ENCODE results near the gene CCDC8. TPM values are rescaled to one million over a fixed set of nuclear protein-coding genes. Genes with fewer than 3 reads are reported as not detected.
A peak's percentile ranks its signal among the peaks of the same experiment; 100 is the strongest.

The CCDC8 gene
- polyA plus RNA-seq, 1 of the 3 experiments (the other 2 are of a cell fraction): 0.03 TPM

- H3K36me3 ChIP-seq (replicated peaks in 1 of 2; ENCODE audit: control insufficient read depth in 1 of 2, insufficient read depth in 2 of 2, low read length in 1 of 2): peaks cover 18% of the 10 kb centered on the region in 2 experiments
- no peaks in the 10 kb centered on the region for H3K27me3 ChIP-seq (ENCODE audit: insufficient read depth)
- no peaks in the 10 kb centered on the region for H3K9me3 ChIP-seq
- no peak for DNase-seq
- H3K4me2 ChIP-seq: 0 out of 2 replicates have a peak overlapping the region, but pooled peaks have one; percentile 24
- POLR2A ChIA-PET: no interaction called here
- H4K20me1 ChIP-seq (ENCODE audit: insufficient read depth): peaks cover 18% of the 10 kb centered on the region; the same call in 1 of the 2 replicates
- H3K27ac ChIP-seq (ENCODE audit: low read depth in 2 of 2, low read length in 1 of 2): peak overlapping the region in 1 of 2 experiments; percentile 35; a peak in 2 of 4 replicates
- H3K4me1 ChIP-seq (ENCODE audit: control insufficient read depth in 1 of 2, insufficient read depth in 2 of 2, low read depth in 1 of 2, low read length in 1 of 2): peaks cover 4 to 16% of the 10 kb centered on the region in 2 experiments; a peak in 2 of 4 replicates
- no peak overlapping the region for H3K9ac ChIP-seq
- CTCF ChIA-PET: interaction anchor here (1.0 kb wide), 1 partner anchor 15 kb away, joined by 3 read pairs; the partner anchor contains the start of gene PPP5C
- no peak overlapping the region for H3K4me3 ChIP-seq (ENCODE audit: low read depth in 2 of 2, low read length in 1 of 2)
- peaks cover 66% of the 10 kb centered on the region for H3K79me2 ChIP-seq (ENCODE audit: insufficient read depth)
- TF ChIP-seq TAF1 (IDR thresholded peaks at IDR 0.05; ENCODE audit: borderline replicate concordance, low read depth, low read length) (no peak), NRF1 (IDR thresholded peaks at IDR 0.05; ENCODE audit: low read depth, low read length) (no peak), TEAD4 (IDR thresholded peaks at IDR 0.05; ENCODE audit: borderline replicate concordance, insufficient read depth) (no peak), RAD21 (IDR thresholded peaks at IDR 0.05; ENCODE audit: low read length) (no peak), MEF2A (IDR thresholded peaks at IDR 0.05; ENCODE audit: borderline replicate concordance, low read depth) (no peak), TCF12 (IDR thresholded peaks at IDR 0.05) (no peak), SIN3A (IDR thresholded peaks at IDR 0.05; ENCODE audit: borderline replicate concordance, low read depth, low read length) (no peak), YY1 (IDR thresholded peaks at IDR 0.05; ENCODE audit: low read depth) (no peak), POLR2AphosphoS5 (IDR thresholded peaks at IDR 0.05; ENCODE audit: low read depth, low read length) (no peak), JUND (IDR thresholded peaks at IDR 0.05) (no peak), GABPA (IDR thresholded peaks at IDR 0.05; ENCODE audit: low read depth) (no peak), FOSL2 (IDR thresholded peaks at IDR 0.05; ENCODE audit: borderline replicate concordance, low read depth) (no peak), IRF3 (IDR thresholded peaks at IDR 0.05; ENCODE audit: low read depth, low read length) (no peak), RCOR1 (IDR thresholded peaks at IDR 0.05; ENCODE audit: low read length) (no peak), MXI1 (IDR thresholded peaks at IDR 0.05; ENCODE audit: low read depth, low read length) (no peak), RFX5 (IDR thresholded peaks at IDR 0.05; ENCODE audit: low read length) (no peak)
- TF ChIP-seq, protein P1, sequence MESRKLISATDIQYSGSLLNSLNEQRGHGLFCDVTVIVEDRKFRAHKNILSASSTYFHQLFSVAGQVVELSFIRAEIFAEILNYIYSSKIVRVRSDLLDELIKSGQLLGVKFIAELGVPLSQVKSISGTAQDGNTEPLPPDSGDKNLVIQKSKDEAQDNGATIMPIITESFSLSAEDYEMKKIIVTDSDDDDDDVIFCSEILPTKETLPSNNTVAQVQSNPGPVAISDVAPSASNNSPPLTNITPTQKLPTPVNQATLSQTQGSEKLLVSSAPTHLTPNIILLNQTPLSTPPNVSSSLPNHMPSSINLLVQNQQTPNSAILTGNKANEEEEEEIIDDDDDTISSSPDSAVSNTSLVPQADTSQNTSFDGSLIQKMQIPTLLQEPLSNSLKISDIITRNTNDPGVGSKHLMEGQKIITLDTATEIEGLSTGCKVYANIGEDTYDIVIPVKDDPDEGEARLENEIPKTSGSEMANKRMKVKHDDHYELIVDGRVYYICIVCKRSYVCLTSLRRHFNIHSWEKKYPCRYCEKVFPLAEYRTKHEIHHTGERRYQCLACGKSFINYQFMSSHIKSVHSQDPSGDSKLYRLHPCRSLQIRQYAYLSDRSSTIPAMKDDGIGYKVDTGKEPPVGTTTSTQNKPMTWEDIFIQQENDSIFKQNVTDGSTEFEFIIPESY (IDR thresholded peaks at IDR 0.05; ENCODE audit: borderline replicate concordance, low read depth): no peak
- TF ChIP-seq, protein P2, sequence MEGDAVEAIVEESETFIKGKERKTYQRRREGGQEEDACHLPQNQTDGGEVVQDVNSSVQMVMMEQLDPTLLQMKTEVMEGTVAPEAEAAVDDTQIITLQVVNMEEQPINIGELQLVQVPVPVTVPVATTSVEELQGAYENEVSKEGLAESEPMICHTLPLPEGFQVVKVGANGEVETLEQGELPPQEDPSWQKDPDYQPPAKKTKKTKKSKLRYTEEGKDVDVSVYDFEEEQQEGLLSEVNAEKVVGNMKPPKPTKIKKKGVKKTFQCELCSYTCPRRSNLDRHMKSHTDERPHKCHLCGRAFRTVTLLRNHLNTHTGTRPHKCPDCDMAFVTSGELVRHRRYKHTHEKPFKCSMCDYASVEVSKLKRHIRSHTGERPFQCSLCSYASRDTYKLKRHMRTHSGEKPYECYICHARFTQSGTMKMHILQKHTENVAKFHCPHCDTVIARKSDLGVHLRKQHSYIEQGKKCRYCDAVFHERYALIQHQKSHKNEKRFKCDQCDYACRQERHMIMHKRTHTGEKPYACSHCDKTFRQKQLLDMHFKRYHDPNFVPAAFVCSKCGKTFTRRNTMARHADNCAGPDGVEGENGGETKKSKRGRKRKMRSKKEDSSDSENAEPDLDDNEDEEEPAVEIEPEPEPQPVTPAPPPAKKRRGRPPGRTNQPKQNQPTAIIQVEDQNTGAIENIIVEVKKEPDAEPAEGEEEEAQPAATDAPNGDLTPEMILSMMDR (IDR thresholded peaks at IDR 0.05): no peak
- TF ChIP-seq, protein P3, sequence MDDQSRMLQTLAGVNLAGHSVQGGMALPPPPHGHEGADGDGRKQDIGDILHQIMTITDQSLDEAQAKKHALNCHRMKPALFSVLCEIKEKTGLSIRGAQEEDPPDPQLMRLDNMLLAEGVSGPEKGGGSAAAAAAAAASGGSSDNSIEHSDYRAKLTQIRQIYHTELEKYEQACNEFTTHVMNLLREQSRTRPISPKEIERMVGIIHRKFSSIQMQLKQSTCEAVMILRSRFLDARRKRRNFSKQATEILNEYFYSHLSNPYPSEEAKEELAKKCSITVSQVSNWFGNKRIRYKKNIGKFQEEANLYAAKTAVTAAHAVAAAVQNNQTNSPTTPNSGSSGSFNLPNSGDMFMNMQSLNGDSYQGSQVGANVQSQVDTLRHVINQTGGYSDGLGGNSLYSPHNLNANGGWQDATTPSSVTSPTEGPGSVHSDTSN (IDR thresholded peaks at IDR 0.05): no peak
- TF ChIP-seq, protein P4, sequence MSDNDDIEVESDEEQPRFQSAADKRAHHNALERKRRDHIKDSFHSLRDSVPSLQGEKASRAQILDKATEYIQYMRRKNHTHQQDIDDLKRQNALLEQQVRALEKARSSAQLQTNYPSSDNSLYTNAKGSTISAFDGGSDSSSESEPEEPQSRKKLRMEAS (IDR thresholded peaks at IDR 0.05; ENCODE audit: low read depth): no peak
- H2AFZ ChIP-seq (ENCODE audit: low read depth): no peak overlapping the region
- peaks cover 6% of the 10 kb centered on the region for H3F3A ChIP-seq (replicated peaks; ENCODE audit: insufficient read depth)
- 60% methylated on average over 2 of the region's 2 CpGs for WGBS (ENCODE audit: low lambda C conversion rate)
- no peaks in the 10 kb centered on the region for H3K9me2 ChIP-seq
Measured at GRCh38 chr19:46361915-46362314, 51.4 kb downstream of the CCDC8 start.

Other genes starting within 250 kb of the CCDC8 start
- not detected in 2 replicates for gene IGFL1, start 183.8 kb downstream of the CCDC8 start, polyA plus RNA-seq (2012; rRNA removed)
- gene HIF3A, start 116.5 kb downstream of the CCDC8 start, polyA plus RNA-seq (2012; rRNA removed): 0.92 and 0.96 TPM in 2 replicates
- gene PPP5C, start 66.5 kb downstream of the CCDC8 start, polyA plus RNA-seq (2012; rRNA removed): 131 and 162 TPM in 2 replicates
- gene PNMA8C, start 15.4 kb upstream of the CCDC8 start, polyA plus RNA-seq (2012; rRNA removed): 1.3 and 1.6 TPM in 2 replicates
- 10.2 and 13.8 TPM in 2 replicates for gene PNMA8A, start 58.0 kb upstream of the CCDC8 start, polyA plus RNA-seq (2012; rRNA removed)
- gene PNMA8B, start 82.3 kb upstream of the CCDC8 start, polyA plus RNA-seq (2012; rRNA removed): 0.63 and 0.92 TPM in 2 replicates
- gene CALM3, start 187.8 kb upstream of the CCDC8 start, polyA plus RNA-seq (2012; rRNA removed): 445 and 495 TPM in 2 replicates
- gene PTGIR, start 211.5 kb upstream of the CCDC8 start, polyA plus RNA-seq (2012; rRNA removed): 2.5 and 3.3 TPM in 2 replicates
- gene GNG8, start 222.6 kb upstream of the CCDC8 start, polyA plus RNA-seq (2012; rRNA removed): not detected in 2 replicates
- gene DACT3, start 247.6 kb upstream of the CCDC8 start, polyA plus RNA-seq (2012; rRNA removed): 9.5 and 10.6 TPM in 2 replicates

Measured in SK-N-SH (cell line).